Endothelial cell of umbilical vein (primary cell): Measurements from ENCODE around the gene ATG12. TPM values are rescaled to one million over a fixed set of nuclear protein-coding genes. Genes with fewer than 3 reads are reported as not detected.

ENCODE experiments used
- BruUV-seq: library from RNA; stranded (reverse); fragments of 400-500 nt; replicated peaks from 2 replicates; lab custom pipeline; 2021; lab: Mats Ljungman, UMichigan
- CTCF ChIA-PET: fragments of 300-600, 350-600 bp; sonication (Branson Sonifier 250); formaldehyde crosslinking; loops from one replicate; lab custom pipeline; 2021; ENCODE audit warnings: antibody characterized with exemption, inconsistent platforms; lab: Charles Lee
- POLR2A ChIA-PET: fragments of 300-600, 350-600 bp; sonication (Branson Sonifier 250); formaldehyde crosslinking; loops from one replicate; lab custom pipeline; 2021; ENCODE audit warnings: antibody characterized with exemption, inconsistent platforms; lab: Charles Lee
- DNase-seq: peaks from one replicate; pipeline ENCODE4 v3.0.0-alpha.2; 2011; ENCODE audit warnings: low read depth, low spot score
- FAIRE-seq: peaks from 2 replicates; lab custom pipeline; 2011; peaks lifted over from hg19 to GRCh38; lab: Jason Lieb, UNC
- H2AFZ ChIP-seq: 2 replicates; pipeline ENCODE4 v1.6.0; 2012; ENCODE audit warnings: low read depth, low read length, control low read depth, inconsistent platforms
- H3K27ac ChIP-seq: 2 replicates; pipeline ENCODE4 v1.5.1; 2011; ENCODE audit warnings: low read depth, mild to moderate bottlenecking, control low read depth, low read length, moderate library complexity; ENCODE audit not compliant: insufficient read depth
- H3K27me3 ChIP-seq, 2 experiments: 2 replicates each; pipeline versions ENCODE4 v1.6.0 to v1.6.1; 2011; ENCODE audit warnings: low read length in 2 of 2, mixed read lengths in 1 of 2; ENCODE audit not compliant: control insufficient read depth in 2 of 2, insufficient read depth in 2 of 2
- H3K36me3 ChIP-seq, 2 experiments: 2 replicates in 1 of 2; 3 replicates in 1 of 2; pipeline ENCODE4 v1.5.1; 2011; ENCODE audit warnings: low read length in 2 of 2, mild to moderate bottlenecking in 1 of 2, moderate library complexity in 1 of 2; ENCODE audit not compliant: control insufficient read depth in 2 of 2, insufficient read depth in 2 of 2; ENCODE audit errors: extremely low read depth in 1 of 2
- H3K4me1 ChIP-seq: 3 replicates; pipeline ENCODE4 v1.5.1; 2011; ENCODE audit warnings: mild to moderate bottlenecking, low read length; ENCODE audit not compliant: control insufficient read depth, insufficient read depth; ENCODE audit errors: extremely low read depth
- H3K4me2 ChIP-seq: 2 replicates; pipeline ENCODE4 v1.6.1; 2011; ENCODE audit warnings: low read length, control low read depth, mixed read lengths; ENCODE audit not compliant: insufficient read depth
- H3K4me3 ChIP-seq, 3 experiments: fragments of 200-600 bp in 1 of 3; sonication (generic), shearing (Covaris generic) in 1 of 3; replicated peaks in 1 of 3; 2 replicates each; pipeline ENCODE4 v1.5.1; 2011 to 2016; ENCODE audit warnings: control low read depth in 3 of 3, low read length in 3 of 3, mild to moderate bottlenecking in 2 of 3, inconsistent platforms in 1 of 3, low read depth in 1 of 3, moderate library complexity in 1 of 3; ENCODE audit not compliant: insufficient read depth in 1 of 3
- H3K79me2 ChIP-seq: 2 replicates; pipeline ENCODE4 v1.6.0; 2012; ENCODE audit warnings: low read length, inconsistent platforms; ENCODE audit not compliant: control insufficient read depth, insufficient read depth
- H3K9ac ChIP-seq: replicated peaks from 2 replicates; pipeline ENCODE3; 2011; ENCODE audit warnings: low read length, control low read depth; ENCODE audit not compliant: insufficient read depth; ENCODE audit errors: extremely low read depth
- H3K9me1 ChIP-seq: replicated peaks from 3 replicates; pipeline ENCODE4 v1.6.0; 2011; ENCODE audit warnings: mild to moderate bottlenecking, low read length; ENCODE audit not compliant: control insufficient read depth, insufficient read depth; ENCODE audit errors: extremely low read depth
- H3K9me3 ChIP-seq: replicated peaks from 2 replicates; pipeline ENCODE4 v1.5.1; 2012; ENCODE audit warnings: low read length, inconsistent platforms; ENCODE audit not compliant: control insufficient read depth, insufficient read depth
- H4K20me1 ChIP-seq: replicated peaks from 2 replicates; pipeline ENCODE3; 2011; ENCODE audit warnings: mild to moderate bottlenecking, low read length; ENCODE audit not compliant: control insufficient read depth, insufficient read depth; ENCODE audit errors: extremely low read depth
- EZH2 ChIP-seq: IDR thresholded peaks from 2 replicates; pipeline ENCODE4 v1.6.1; 2012; ENCODE audit warnings: borderline replicate concordance, low read depth, mild to moderate bottlenecking, moderate library complexity, low read length, inconsistent platforms; ENCODE audit not compliant: severe bottlenecking
- GATA2 ChIP-seq: IDR thresholded peaks from 2 replicates; pipeline ENCODE4 v1.7.0; 2011; ENCODE audit warnings: low read depth, mild to moderate bottlenecking, moderate library complexity, mixed read lengths, low read length; ENCODE audit not compliant: insufficient read length, insufficient read depth
- JUN ChIP-seq: IDR thresholded peaks from 2 replicates; pipeline ENCODE4 v1.6.1; 2011; ENCODE audit warnings: borderline replicate concordance, low read depth; ENCODE audit not compliant: insufficient read length, insufficient read depth
- MAX ChIP-seq: IDR thresholded peaks from 2 replicates; pipeline ENCODE4 v1.6.1; 2011; ENCODE audit not compliant: insufficient read depth, insufficient read length
- POLR2A ChIP-seq: IDR thresholded peaks from 2 replicates; pipeline ENCODE4 v1.6.1; 2012; ENCODE audit warnings: low read depth, mild to moderate bottlenecking, control low read depth, low read length
- POLR2AphosphoS5 ChIP-seq: IDR thresholded peaks from 2 replicates; pipeline ENCODE4 v1.6.1; 2012; ENCODE audit warnings: low read depth, mild to moderate bottlenecking, control low read depth, low read length, moderate library complexity; ENCODE audit not compliant: insufficient read depth
- dilution Hi-C: fragments of 300-500 bp; cut with MboI; formaldehyde crosslinking; loops from one replicate; pipeline ENCODE4 v1.15.0; 2019; ENCODE audit warnings: low sequenced_read_pairs; ENCODE audit not compliant: extremely low pct_ligation_motif_present
- intact Hi-C: fragments of 100-400 bp; cut with micrococcal nuclease; formaldehyde crosslinking; loops from one replicate; pipeline ENCODE4 v1.10.0; 2022
- polyA plus RNA-seq, 4 experiments: library from polyadenylated mRNA; depleted of rRNA in 3 of 4; stranded (reverse) in 3 of 4; unstranded in 1 of 4; fragments of >200 nt; gene quantifications; 2 replicates each; pipeline versions ENCODE4 v1.2.1 to v1.2.3, GENCODE V29; 2011 to 2012; ENCODE audit warnings: missing spikeins in 1 of 4
- total RNA-seq: library from RNA; stranded (reverse); gene quantifications from 2 replicates; pipeline ENCODE4 v1.2.3, GENCODE V29; 2021

The ATG12 gene
- total and polyA plus RNA-seq, 2 donors (not counting 3 experiments of a cell fraction or from before 2014, with no cell fraction given): 27.5 to 62.0 TPM

GRCh38 chr5:115787426-115787825 lies 53.9 kb downstream of the ATG12 start:
- no peak overlapping the region for H3K9ac ChIP-seq
- no peak for TF ChIP-seq GATA2
- TF ChIP-seq POLR2AphosphoS5: no peak
- no peak for TF ChIP-seq MAX
- TF ChIP-seq EZH2: no peak
- TF ChIP-seq POLR2A: no peak
- TF ChIP-seq JUN: no peak
- no peaks in the 10 kb centered on the region for H3K36me3 ChIP-seq
- no peaks in the 10 kb centered on the region for H3K9me3 ChIP-seq
- no peak overlapping the region for H3K4me2 ChIP-seq
- POLR2A ChIA-PET: no interaction called here
- H4K20me1 ChIP-seq: no peaks in the 10 kb centered on the region
- H3K27me3 ChIP-seq: peaks cover 0 to 3% of the 10 kb centered on the region in 2 experiments
- H3K9me1 ChIP-seq: no peaks in the 10 kb centered on the region
- no peak overlapping the region for H3K4me3 ChIP-seq
- CTCF ChIA-PET: interaction anchor here (1.3 kb wide), 1 partner anchor 23 kb away, joined by 3 read pairs; no protein-coding TSS in a partner anchor
- dilution Hi-C loops: no loop called here
- no TSS peak for BruUV-seq
- no peak for DNase-seq
- no peak for FAIRE-seq
- intact Hi-C loops: no loop called here
- H3K27ac ChIP-seq: no peak overlapping the region
- H3K79me2 ChIP-seq: no peaks in the 10 kb centered on the region
- no peak overlapping the region for H2AFZ ChIP-seq
- H3K4me1 ChIP-seq: no peaks in the 10 kb centered on the region

- BruUV-seq: no TSS peak
- Histone ChIP-seq H3K9me3 (no peaks in the 10 kb centered on the region), H3K79me2 (no peaks in the 10 kb centered on the region), H3K36me3 (no peaks in the 10 kb centered on the region), H3K9ac (no peak overlapping the region), H3K4me3 (no peak overlapping the region), H3K9me1 (no peaks in the 10 kb centered on the region), H3K4me1 (no peaks in the 10 kb centered on the region), H3K4me2 (no peak overlapping the region), H3K27me3 (peaks cover 0 to 3% of the 10 kb centered on the region in 2 experiments), H3K27ac (no peak overlapping the region), H2AFZ (no peak overlapping the region), H4K20me1 (no peaks in the 10 kb centered on the region)
- DNase-seq (no peak), FAIRE-seq (no peak)
- TF ChIP-seq JUN (no peak), GATA2 (no peak)
- intact Hi-C loops: no loop called here
- dilution Hi-C loops: no loop called here
- POLR2A ChIA-PET: no interaction called here
- CTCF ChIA-PET: interaction anchor here (1.4 to 2.0 kb wide), 2 partner anchors 12 to 14 kb away, joined by 4 to 9 read pairs; no protein-coding TSS in a partner anchor
These were observed 55.8 kb downstream of the ATG12 start for GRCh38 chr5:115785381-115786065.
